OCI-LY7 (cell line): Measurements from ENCODE around the gene ASXL1. TPM values are rescaled to one million over a fixed set of nuclear protein-coding genes. Genes with fewer than 3 reads are reported as not detected.

Experiments
- BruUV-seq: library from RNA; stranded (reverse); fragments of 400-500 nt; replicated peaks from 2 replicates; lab custom pipeline; 2021; lab: Mats Ljungman, UMichigan
- CTCF ChIA-PET: fragments of 300-600 bp; sonication (Branson Sonifier 250); formaldehyde crosslinking; loops from one replicate; lab custom pipeline; 2022; ENCODE audit warnings: antibody characterized with exemption; ENCODE audit not compliant: unreplicated experiment; lab: Charles Lee
- POLR2A ChIA-PET: fragments of 300-600 bp; sonication (Branson Sonifier 250); formaldehyde crosslinking; loops from one replicate; lab custom pipeline; 2022; ENCODE audit warnings: antibody characterized with exemption; lab: Charles Lee
- DNase-seq: peaks from one replicate; pipeline ENCODE4 v3.0.0-alpha.2; 2015; ENCODE audit warnings: low spot score
- H2AFZ ChIP-seq: fragments of 200-600 bp; sonication (generic), shearing (Covaris generic); 2 replicates; pipeline ENCODE4 v1.6.1; 2014; ENCODE audit warnings: mild to moderate bottlenecking, antibody characterized with exemption, low read length, moderate library complexity
- H3K27ac ChIP-seq: fragments of 200-600 bp; sonication (generic); 2 replicates; pipeline ENCODE4 v1.5.1; 2014; ENCODE audit warnings: mixed run types, low read depth, mild to moderate bottlenecking, moderate library complexity, low read length, inconsistent platforms; ENCODE audit not compliant: poor library complexity, severe bottlenecking
- H3K36me3 ChIP-seq: fragments of 200-600 bp; sonication (generic); 2 replicates; pipeline ENCODE4 v1.6.1; 2014; ENCODE audit warnings: mild to moderate bottlenecking, antibody characterized with exemption, low read length, moderate library complexity, mixed read lengths; ENCODE audit not compliant: insufficient read depth
- H3K4me1 ChIP-seq: fragments of 200-600 bp; sonication (generic); 2 replicates; pipeline ENCODE4 v1.5.1; 2014; ENCODE audit warnings: mild to moderate bottlenecking, low read length; ENCODE audit not compliant: insufficient read depth, poor library complexity, severe bottlenecking
- H3K4me2 ChIP-seq: fragments of 200-600 bp; sonication (generic); 2 replicates; pipeline ENCODE4 v1.6.1; 2014; ENCODE audit warnings: mild to moderate bottlenecking, low read length
- H3K4me3 ChIP-seq: fragments of 200-600 bp; sonication (generic); 2 replicates; pipeline ENCODE4 v1.5.1; 2014; ENCODE audit warnings: mild to moderate bottlenecking, low read depth, low read length; ENCODE audit not compliant: poor library complexity, severe bottlenecking
- H3K79me2 ChIP-seq: fragments of 200-600 bp; sonication (generic); 2 replicates; pipeline ENCODE4 v1.6.1; 2016; ENCODE audit warnings: low read depth, mild to moderate bottlenecking, low read length, moderate library complexity, mixed read lengths; ENCODE audit not compliant: insufficient read depth
- H3K9me2 ChIP-seq: fragments of 200-600 bp; sonication (generic); 2 replicates; pipeline ENCODE4 v1.6.1; 2016; ENCODE audit warnings: mild to moderate bottlenecking, low read length, mixed read lengths; ENCODE audit not compliant: insufficient read depth
- H3K9me3 ChIP-seq: fragments of 200-600 bp; sonication (generic); 2 replicates; pipeline ENCODE4 v1.6.1; 2014; ENCODE audit warnings: mild to moderate bottlenecking, mixed run types, low read length, mixed read lengths
- H4K20me1 ChIP-seq: fragments of 200-600 bp; sonication (generic); 2 replicates; pipeline ENCODE4 v1.6.1; 2014; ENCODE audit warnings: mild to moderate bottlenecking, antibody characterized with exemption, low read length, moderate library complexity, mixed read lengths; ENCODE audit not compliant: insufficient read depth
- EZH2phosphoT487 ChIP-seq: fragments of 200-600 bp; sonication (generic); IDR thresholded peaks from 2 replicates; pipeline ENCODE4 v1.6.1; 2018; ENCODE audit warnings: low read depth, borderline replicate concordance, mild to moderate bottlenecking, mixed run types, antibody characterized with exemption, low read length, moderate library complexity, mixed read lengths
- intact Hi-C: fragments of 100-400 bp; cut with micrococcal nuclease; formaldehyde crosslinking; loops from one replicate; pipeline ENCODE4 v1.10.0; 2022; ENCODE audit not compliant: unreplicated experiment
- total RNA-seq, 2 experiments: library from RNA; depleted of rRNA in 1 of 2; stranded (reverse); fragments of >200 nt in 1 of 2; shearing (Covaris generic) in 1 of 2; gene quantifications; 2 replicates each; pipeline ENCODE4 v1.2.3, GENCODE V29; 2014 to 2022
- TF ChIP-seq, protein P1 (sequence below): fragments of 200-600 bp; sonication (generic); conservative IDR thresholded peaks from 2 replicates; pipeline ENCODE4 v1.5.1; 2014; ENCODE audit warnings: mild to moderate bottlenecking, antibody characterized with exemption, low read length, moderate library complexity, mixed read lengths

ASXL1 gene
- total RNA-seq, 2 experiments from 2014 or later: 84.7 to 122 TPM

DNA sequence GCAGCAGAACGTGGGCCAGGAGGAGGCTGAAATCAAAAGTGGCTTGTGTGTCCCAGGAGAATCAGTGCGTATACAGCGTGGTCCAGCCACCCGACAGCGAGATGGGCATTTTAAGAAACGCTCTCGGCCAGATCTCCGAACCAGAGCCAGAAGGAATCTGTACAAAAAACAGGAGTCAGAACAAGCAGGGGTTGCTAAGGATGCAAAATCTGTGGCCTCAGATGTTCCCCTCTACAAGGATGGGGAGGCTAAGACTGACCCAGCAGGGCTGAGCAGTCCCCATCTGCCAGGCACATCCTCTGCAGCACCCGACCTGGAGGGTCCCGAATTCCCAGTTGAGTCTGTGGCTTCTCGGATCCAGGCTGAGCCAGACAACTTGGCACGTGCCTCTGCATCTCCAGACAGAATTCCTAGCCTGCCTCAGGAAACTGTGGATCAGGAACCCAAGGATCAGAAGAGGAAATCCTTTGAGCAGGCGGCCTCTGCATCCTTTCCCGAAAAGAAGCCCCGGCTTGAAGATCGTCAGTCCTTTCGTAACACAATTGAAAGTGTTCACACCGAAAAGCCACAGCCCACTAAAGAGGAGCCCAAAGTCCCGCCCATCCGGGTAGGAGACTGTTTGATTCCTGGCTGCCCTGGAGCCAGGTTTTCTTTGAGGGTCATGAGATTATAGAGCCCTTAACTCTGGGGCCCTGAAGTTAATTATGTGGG lies 75.3 kb downstream of the ASXL1 start:
- H2AFZ ChIP-seq: no peak overlapping the region
- no peak for DNase-seq
- no peaks in the 10 kb centered on the region for H4K20me1 ChIP-seq
- no peaks in the 10 kb centered on the region for H3K9me3 ChIP-seq
- POLR2A ChIA-PET: no interaction called here
- no peak overlapping the region for H3K27ac ChIP-seq
- BruUV-seq: TSS peak; percentile 45
- no peak overlapping the region for H3K4me3 ChIP-seq
- no peaks in the 10 kb centered on the region for H3K9me2 ChIP-seq
- intact Hi-C loops: no loop called here
- CTCF ChIA-PET: no interaction called here
- TF ChIP-seq, protein P1, sequence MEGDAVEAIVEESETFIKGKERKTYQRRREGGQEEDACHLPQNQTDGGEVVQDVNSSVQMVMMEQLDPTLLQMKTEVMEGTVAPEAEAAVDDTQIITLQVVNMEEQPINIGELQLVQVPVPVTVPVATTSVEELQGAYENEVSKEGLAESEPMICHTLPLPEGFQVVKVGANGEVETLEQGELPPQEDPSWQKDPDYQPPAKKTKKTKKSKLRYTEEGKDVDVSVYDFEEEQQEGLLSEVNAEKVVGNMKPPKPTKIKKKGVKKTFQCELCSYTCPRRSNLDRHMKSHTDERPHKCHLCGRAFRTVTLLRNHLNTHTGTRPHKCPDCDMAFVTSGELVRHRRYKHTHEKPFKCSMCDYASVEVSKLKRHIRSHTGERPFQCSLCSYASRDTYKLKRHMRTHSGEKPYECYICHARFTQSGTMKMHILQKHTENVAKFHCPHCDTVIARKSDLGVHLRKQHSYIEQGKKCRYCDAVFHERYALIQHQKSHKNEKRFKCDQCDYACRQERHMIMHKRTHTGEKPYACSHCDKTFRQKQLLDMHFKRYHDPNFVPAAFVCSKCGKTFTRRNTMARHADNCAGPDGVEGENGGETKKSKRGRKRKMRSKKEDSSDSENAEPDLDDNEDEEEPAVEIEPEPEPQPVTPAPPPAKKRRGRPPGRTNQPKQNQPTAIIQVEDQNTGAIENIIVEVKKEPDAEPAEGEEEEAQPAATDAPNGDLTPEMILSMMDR: no peak
- TF ChIP-seq EZH2phosphoT487: no peak
- peaks cover 100% of the 10 kb centered on the region for H3K36me3 ChIP-seq
- no peaks in the 10 kb centered on the region for H3K79me2 ChIP-seq
- no peak overlapping the region for H3K4me2 ChIP-seq
- H3K4me1 ChIP-seq: no peaks in the 10 kb centered on the region

DNA sequence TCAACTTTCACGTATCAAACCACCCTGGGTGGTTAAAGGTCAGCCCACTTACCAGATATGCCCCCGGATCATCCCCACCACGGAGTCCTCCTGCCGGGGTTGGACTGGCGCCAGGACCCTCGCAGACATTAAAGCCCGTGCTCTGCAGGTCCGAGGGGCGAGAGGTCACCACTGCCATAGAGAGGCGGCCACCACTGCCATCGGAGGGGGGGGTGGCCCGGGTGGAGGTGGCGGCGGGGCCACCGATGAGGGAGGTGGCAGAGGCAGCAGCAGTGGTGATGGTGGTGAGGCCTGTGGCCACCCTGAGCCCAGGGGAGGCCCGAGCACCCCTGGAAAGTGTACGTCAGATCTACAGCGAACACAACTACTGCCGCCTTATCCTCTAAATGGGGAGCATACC lies 76.3 kb downstream of the ASXL1 start:
- Histone ChIP-seq H3K4me1 (no peaks in the 10 kb centered on the region), H3K9me3 (no peaks in the 10 kb centered on the region), H3K79me2 (no peaks in the 10 kb centered on the region), H3K27ac (no peak overlapping the region), H3K9me2 (no peaks in the 10 kb centered on the region), H3K4me2 (no peak overlapping the region), H4K20me1 (no peaks in the 10 kb centered on the region), H3K36me3 (peaks cover 100% of the 10 kb centered on the region), H2AFZ (no peak overlapping the region), H3K4me3 (no peak overlapping the region)
- intact Hi-C loops: no loop called here
- CTCF ChIA-PET: no interaction called here
- BruUV-seq: no TSS peak
- POLR2A ChIA-PET: no interaction called here
- TF ChIP-seq, protein P1: no peak
- no peak for TF ChIP-seq EZH2phosphoT487
- DNase-seq: no peak

DNA sequence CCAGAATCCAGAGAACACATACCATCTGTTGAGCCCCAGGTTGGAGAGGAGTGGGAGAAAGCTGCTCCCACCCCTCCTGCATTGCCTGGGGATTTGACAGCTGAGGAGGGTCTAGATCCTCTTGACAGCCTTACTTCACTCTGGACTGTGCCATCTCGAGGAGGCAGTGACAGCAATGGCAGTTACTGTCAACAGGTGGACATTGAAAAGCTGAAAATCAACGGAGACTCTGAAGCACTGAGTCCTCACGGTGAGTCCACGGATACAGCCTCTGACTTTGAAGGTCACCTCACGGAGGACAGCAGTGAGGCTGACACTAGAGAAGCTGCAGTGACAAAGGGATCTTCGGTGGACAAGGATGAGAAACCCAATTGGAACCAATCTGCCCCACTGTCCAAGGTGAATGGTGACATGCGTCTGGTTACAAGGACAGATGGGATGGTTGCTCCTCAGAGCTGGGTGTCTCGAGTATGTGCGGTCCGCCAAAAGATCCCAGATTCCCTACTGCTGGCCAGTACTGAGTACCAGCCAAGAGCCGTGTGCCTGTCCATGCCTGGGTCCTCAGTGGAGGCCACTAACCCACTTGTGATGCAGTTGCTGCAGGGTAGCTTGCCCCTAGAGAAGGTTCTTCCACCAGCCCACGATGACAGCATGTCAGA lies 77.4 kb downstream of the ASXL1 start:
- Histone ChIP-seq H3K27ac (no peak overlapping the region), H3K36me3 (peaks cover 91% of the 10 kb centered on the region), H2AFZ (no peak overlapping the region), H3K4me2 (no peak overlapping the region), H3K79me2 (no peaks in the 10 kb centered on the region), H3K9me3 (no peaks in the 10 kb centered on the region), H3K9me2 (no peaks in the 10 kb centered on the region), H3K4me3 (no peak overlapping the region), H4K20me1 (no peaks in the 10 kb centered on the region), H3K4me1 (no peaks in the 10 kb centered on the region)
- CTCF ChIA-PET: no interaction called here
- no TSS peak for BruUV-seq
- intact Hi-C loops: no loop called here
- POLR2A ChIA-PET: no interaction called here
- no peak for DNase-seq
- TF ChIP-seq, protein P1: no peak
- no peak for TF ChIP-seq EZH2phosphoT487
